CD4-positive, alpha-beta T cell treated with Interleukin-4 for 1 hour (primary cell): ENCODE results near the gene ABLIM2.

Source experiments
- DNase-seq, 2 donors: peaks; one replicate each; pipeline ENCODE4 v3.0.0-alpha.2; 2020 to 2022

The ABLIM2 gene

DNA sequence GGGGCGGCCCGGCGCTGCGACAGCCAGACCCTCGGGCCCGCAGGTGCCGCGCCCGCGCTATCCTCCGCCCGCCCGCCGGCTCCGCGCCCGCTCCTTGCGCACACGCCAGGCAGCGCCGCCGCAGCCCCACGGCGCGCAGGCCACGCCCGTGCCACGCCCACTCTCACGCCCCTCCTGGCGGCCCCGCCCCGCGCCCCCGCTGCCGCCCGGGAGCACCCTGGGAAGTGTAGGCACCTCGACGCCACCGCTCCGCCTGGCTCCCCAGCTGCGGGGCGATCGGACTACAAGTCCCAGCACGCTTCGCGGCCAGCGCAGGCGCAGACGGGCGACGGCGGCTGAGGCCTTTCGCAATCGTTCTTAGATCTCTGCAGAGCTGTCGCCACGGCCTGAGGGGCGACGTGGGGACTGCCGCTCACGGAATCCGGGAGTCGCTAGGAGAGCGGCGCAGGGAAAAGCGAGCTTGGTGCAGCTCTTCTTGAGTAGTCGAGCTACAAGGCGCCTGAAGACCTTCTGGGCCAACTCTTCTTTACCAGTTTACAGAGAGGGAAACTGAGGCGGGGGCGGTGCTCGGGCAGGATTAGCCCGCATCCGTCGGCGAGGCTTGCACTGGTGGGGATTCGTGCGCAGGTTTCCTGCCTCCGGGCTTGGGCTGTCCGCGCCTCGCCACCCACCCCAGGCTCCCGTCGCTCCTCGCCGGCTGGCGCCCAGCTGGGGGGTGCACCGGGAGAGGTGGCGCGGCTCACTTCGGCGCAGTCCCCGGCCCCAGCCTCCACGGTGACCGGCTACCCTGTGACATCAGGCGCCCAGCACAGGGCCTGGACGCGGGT, at the start of gene ABLIM2:
TSS of gene ABLIM2 (minus strand) at position 104 of the 827 bp plus-strand sequence. CDS start 124 bp downstream, outside the sequence.
- DNase-seq, result peak; percentile 99

DNA sequence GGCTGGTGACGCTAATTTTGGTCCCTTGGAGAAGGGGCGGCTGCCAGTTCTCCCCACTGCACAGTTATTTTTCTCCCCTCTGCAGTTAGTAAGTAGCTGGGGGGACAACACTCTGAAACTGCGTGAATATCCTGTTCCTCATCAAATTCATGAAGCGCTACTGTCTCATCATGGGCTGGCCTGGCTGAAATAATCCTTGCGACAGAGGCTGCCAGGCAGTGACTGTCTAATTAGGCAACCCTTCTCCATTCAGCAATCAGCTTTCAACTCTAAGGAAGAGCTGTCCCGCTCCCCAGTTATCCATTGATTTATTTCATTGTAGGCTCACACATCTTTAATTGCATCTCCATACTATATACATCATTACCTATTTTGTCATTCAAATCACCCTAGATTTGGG, 48.7 kb upstream of the ABLIM2 start:
- DNase-seq, result no peak

DNA sequence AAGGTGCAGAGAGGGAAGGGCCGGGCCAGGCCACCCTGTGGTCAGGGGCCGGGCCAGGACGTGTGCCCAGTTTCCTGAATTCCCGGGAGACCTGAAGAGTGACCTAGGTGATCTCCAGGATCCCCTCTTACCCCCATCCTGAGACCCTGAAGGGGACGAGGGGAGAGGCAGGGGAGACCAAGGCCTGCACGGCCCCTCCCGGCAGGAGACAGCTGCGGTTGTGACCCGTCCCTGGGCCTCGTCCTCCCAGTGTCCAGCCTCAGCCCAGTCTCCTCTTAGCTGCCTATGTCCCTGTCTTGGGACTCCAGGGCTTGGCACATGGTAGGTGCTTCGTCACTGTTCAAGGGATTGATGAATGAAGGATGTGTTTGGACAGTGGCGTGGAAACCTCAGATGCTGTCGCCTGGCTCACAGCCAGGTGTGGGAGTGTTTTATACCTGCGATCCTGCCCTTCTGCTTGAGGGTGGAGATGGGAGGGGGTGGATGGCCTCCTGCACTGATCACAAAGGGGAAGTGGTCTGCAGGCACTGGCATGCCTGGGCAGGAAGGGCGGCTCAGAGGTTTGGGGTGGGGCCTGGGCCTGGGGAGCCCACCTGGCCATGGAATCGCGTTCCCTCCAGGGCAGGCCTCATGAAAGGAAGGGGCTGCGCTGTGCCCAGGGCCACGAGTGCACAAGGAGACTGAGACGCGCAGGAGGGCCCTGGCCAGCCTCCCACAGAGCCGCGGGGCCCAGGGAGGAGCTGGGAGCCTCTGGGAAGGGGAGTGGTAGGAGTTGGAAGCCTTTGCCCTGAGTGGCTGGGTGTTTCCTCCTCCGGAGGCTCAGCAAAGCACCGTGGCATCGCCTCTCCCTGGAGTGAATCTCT, 47.4 kb upstream of the ABLIM2 start:
- no peak for DNase-seq

DNA sequence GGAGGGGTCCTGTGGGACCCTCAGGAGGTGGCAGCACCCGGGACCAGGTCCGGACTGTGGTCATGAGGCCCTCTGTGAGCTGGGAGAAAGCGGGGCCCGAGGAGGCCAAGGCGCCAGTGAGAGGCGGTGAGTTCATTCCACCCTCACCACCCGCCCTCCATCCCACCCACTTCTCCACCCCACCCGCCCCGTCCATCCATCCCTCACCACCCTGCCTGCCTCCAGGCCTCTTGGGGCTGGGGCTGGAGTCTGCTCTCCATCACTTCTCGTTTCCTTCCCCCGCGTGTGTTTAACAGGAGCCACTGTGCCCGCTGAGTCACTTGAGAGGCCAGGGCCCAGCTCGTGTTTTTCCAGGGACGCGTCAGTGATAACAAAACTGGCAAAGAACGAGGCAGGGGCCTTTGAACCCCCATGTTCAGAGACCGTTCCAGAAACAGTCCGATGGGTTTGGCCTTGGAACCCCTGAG, 46.7 kb upstream of the ABLIM2 start:
- DNase-seq, result peak in 1 of 2 donors; percentile 48

DNA sequence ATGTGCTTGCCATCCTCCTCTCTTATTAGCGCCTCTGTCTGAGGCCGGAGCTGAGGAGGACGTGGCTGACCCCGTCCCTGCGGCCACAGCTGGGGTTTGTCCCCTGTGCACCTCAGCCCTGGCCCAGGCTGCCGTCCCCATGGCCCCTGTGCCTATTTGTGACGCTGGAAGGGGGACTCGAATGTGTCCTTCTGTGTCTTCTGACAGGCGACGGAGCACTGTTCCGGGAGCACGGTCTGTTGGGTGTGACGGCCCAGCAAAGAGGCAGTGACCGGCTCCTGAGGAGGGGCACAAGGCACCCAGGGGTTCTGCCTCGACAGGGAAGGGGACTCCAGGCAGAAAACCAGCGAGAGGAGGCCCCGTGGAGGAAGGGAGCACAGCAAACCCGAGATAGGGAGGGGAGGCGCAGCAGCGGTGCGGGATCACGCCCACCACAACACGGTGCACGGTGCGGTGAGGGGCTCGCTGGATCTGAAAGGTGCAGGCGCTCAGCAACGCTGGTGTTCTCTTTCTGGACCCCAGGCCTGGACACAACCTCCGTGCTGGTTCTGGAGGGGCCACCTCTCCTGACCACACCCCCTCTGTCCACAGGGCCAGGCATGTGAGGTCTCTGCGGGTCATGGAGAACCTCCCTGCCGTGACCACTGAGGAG, 46.1 kb upstream of the ABLIM2 start:
- no peak for DNase-seq

DNA sequence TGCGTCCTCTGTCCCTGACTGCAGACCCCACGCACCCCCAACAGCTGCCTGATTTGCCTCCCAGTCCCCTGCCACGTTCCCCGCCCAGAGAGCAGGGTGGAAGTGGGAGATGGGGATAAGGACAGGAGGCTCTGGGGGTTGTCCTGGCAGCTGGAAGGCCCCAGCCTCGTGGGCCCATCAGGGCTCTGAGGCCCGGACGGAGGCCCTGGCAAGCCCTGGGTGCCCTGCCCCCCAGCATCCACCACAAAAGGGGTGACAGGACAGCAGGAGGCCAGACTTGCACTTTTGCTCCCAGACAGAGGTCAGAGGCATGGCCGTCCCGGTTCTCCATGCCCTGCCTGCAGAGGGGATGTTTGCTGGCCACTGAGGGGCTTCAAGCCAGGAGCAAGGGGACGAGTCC, 45.2 kb upstream of the ABLIM2 start:
- no peak for DNase-seq

DNA sequence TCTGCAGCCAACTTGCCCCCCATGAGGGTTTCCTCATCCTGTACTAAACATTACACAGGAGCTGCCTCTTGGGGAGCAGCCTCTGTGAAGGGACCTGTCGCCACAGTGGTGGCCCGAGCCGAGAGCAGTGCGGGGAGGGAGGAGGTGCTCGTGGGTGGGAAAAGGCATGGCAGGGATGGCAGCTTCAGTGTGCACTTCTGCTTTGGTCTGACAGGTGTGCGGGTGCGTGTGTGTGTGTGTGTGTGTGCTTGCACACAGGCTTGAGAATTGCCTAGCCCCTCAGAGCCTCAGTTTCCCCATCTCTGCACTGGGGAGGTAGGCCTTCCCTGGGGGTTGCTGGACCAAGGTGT, 44.4 kb upstream of the ABLIM2 start:
- DNase-seq, result no peak

DNA sequence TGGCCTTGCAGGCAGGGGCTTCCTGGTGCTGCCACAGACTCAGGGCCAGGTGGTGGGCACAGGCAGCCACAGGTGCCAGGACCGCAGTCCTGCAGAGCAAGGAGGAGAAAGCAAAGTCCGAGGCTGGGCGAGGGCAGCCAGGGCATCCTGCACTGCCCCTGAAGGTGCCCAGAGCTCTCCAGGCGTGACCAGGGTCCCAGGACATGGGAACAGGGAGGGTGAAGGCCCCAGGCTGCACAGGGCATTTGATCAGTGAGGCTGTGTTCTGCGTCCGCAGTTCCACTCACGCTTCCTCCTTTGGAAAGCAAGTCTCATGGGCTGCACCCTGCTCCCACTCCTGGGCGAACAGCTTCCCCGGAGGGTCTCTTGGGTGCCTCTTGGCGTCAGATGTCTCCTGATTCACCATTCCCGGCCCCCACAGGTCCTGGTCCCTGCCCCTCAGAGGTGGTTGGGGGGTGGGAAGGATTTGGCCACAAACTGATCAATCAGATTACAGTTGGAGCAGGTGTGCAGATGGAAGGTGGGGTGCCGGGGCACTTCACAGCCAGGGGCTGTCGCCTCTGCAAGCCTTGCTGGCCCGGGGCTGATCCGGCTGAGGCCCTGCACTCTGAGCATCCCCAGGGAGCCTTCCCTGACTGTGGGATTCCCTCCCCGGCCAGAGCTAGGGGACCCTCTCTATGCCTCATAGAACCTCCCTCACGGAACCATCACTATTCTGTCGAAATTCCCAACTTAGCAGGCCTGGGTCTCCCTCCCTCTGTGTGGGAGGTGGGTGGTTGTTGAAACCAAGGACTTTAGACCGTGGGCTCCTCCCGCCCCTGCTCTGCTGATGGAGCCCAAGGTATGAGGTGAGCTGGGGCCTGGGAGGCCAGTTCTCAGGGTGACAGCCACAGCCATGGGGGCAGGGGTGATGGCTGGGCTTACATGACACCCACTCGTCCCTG, 43.8 kb upstream of the ABLIM2 start:
- no peak for DNase-seq

DNA sequence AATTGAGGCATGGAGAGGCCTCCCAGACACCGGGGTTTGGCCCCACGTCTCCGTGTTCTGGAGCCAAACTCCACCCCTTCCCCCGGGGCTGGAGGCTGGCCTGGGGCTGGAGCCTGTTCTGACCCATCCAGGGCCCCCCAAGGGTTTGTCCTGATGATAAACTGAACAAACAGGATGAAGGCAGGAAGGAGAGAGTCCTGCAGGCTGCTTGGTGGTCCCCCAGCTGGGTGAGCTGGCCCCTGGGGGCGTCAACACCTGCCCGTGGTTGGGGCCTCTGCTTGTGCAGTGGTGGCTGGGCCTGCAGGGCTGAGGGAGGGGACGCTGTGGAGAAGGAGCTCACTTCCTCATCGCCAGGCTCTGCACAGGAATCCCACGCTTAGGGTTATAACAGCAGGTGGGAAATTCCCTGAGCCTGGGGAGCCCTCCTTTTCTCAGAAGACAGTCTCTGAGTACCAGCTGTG, 42.7 kb upstream of the ABLIM2 start:
- peak; percentile 52 to 71 for DNase-seq

DNA sequence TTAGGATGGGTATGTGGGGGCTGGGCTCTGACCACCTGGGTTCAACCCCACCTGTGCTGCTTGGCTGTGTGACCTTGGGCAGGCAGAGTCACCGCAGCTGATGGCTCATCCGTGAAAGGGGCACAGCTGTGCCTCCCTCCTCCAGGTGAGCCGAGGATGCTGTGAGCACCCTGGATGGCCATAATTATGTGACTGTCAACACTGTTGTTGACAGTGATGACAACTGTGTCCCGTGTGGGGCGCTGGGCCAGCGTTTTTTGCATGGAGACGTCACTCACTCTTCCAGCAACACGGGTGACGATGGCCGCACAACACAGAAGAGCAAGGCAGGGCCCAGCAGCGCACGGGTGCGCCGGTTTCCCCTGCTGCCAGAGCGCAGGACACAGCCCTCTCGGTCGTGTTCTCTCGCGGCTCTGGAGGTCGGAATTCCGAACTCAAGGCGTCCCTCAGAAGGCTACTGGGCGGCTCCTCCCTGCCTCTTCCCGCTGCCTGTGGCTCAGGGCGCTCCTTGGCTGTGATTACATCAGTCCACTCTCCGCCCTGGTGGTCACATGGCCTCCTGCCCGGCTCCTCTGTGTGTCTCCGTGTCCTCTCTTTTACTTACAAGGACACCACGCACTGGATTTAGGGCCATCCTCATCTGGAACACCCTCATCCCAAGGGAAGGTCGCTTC, 41.8 kb upstream of the ABLIM2 start:
- peak; percentile 42 to 63 for DNase-seq

DNA sequence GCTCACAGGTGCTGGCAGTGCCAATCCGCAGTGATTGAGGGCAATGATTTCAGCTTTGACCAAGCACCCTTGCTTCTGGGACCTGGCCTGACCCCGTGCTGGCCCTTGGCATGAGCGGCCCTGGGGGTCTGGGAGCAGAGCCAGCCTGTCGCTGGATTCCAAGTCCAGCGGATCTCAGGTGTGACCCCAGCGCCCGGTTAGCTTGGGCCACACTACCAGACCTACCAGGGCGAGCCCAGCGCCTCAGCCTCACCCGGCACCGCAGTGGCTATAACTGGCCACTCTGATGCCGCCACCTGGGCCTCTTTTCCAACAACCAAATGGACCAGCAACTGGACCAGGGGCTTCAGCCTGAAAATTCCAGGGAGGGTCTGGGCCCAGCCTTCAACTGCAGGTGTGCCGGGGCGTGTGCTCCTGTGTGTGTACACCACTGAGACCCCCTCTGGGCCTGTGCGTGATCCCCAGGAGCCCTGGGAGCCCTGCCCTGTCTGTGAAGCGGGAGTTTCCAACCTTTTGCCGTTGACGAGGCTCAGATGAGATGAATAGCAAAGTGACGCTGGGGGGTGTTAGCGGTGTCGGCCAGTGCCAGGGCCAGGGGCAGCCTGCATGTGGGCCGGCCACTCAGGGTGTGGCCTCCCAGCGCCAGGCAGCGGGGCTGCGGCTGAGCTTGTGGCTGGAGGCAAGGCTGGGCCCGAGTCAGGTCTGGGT, 41.1 kb upstream of the ABLIM2 start:
- DNase-seq, result peak in 1 of 2 donors; percentile 18

DNA sequence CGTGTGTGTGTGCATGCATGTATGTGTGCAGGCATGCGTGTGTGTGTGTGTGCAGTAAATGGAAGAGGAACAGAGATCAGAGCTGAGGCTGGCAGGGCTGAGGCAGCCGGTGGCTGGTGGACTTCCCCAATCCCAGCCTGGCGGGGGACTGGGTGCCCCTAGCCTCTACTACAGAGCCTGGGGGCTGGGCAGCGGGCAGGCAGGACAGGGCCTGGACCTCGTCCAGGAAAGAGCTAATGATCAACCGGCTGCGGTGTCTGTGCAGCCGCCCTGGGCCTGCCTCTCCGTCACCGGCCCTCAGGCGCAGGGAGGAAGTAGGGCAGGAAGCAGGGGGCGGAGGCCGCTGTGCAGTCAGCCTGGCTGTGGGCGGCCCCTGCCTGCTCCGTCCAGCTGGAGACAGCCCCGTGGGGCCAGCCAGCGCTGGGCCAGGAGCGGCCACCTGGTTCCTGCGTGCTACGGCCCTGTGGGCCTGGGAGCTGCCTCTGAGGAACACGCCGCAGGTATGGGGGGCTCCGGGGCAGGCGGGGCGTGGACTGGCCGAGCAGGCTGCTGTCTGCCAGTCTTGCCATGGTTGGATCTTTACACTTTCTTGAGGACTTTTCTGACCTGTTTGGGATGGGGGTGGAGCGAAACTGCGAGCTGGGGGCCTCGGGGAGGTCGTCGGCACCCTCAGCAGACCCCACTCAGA, 40.4 kb upstream of the ABLIM2 start, which contains the start of gene SH3TC1:
TSS of gene SH3TC1 (plus strand) at position 385 of the 688 bp plus-strand sequence. CDS start 5,905 bp downstream, outside the sequence.
- DNase-seq, result peak; percentile 60 to 75

DNA sequence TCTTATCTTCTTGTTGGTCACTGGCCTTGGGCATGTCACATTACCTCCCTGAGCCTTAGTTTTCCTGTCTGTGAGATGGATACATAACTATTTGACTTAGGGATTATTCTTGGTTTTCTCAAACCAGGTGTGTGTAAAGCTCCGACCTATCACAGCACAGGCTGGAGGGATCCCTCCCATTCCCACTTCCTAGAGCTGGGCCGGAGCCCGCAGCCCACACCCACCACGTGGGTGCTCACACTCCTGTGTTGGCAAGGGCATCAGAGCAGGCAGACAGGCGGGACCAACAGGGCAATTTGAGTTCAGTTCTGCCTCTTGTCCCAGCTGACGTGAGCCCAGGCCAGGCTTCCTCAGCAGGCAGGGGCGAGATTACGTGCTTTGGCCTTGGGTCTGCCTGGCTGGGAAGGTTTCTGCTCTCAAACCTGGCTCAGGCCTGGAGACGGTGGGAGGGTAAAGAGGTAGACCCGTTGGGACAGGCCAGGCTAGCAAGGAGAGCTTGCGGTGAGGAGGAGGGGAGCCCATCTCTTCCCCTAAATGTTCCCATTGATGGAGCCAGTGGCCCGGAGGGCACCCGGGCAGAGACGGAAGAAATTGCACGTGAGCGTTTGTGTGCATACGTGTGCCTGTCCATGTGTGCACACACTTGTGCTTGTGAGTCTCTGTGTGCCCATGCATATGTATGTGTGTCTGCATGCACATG, 39.7 kb upstream of the ABLIM2 start:
- no peak for DNase-seq

DNA sequence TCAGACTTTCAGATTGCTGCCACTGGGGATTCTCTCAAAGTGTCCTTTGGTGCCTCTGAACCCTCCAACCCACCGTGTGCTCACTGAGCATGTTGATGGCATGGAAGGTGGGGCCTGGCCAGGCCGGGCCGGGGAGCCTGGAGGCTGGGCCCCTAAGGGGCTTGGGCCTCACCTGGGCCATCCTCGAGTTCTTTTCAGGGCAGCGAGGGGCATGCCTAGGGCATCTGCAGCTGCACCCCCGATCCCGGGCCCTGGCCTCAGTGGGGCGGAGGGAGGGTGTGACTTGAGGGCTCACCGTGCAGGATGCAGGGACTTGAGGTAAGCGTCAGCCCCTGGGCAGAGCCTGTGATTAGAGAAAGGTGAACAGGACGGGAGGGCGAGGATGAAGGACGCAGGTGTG, 38.9 kb upstream of the ABLIM2 start:
- no peak for DNase-seq

DNA sequence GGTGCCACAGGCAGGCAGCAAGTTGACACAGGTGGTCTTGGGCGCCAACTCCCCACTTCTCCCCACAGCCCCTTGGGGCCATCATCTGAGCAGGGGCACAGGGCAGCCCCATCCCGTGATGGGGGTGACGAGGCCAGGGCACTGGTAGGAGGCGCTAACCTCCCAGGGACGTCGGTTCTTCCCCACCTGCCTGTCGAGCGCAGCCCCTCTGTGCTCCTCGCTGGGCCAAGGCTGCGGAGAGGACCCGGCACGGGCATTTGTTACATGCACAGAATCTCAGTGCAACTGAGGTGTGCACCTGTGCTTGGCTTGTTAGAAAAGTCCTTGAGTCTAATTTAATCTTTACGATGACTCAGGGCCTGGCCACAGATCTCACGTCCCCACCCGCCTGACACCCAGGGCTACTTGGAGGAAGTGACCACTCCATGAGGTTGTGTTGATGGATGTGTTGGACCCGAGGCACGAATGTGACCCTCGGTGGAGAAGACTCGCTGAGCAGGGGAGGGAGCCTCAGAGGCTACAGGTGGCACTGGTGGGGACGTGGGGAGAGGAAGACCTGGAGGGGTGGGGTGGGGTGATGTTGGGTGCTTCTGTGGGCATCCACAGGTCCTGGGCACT, 37.3 kb upstream of the ABLIM2 start:
- DNase-seq, result no peak

DNA sequence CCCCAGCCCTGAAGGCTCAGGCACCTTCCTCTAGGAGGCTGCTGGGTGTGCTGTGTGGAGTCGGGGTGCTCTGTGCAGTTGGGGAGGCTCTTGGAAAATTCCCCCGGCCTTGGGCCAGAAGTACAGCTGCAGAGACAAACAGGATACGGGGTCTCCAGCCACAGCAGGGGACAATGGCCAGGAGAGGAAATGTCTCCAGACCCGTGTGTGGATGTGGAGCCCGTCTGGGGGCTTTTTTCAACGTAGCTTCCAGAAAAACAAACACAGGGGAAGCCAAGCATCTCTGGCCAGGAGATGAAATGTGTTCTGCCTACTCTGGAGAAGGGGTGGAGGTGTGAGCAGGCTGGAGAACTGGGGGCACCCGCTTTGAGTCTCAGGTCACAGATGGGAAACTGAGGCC, 36.8 kb upstream of the ABLIM2 start:
- no peak for DNase-seq

DNA sequence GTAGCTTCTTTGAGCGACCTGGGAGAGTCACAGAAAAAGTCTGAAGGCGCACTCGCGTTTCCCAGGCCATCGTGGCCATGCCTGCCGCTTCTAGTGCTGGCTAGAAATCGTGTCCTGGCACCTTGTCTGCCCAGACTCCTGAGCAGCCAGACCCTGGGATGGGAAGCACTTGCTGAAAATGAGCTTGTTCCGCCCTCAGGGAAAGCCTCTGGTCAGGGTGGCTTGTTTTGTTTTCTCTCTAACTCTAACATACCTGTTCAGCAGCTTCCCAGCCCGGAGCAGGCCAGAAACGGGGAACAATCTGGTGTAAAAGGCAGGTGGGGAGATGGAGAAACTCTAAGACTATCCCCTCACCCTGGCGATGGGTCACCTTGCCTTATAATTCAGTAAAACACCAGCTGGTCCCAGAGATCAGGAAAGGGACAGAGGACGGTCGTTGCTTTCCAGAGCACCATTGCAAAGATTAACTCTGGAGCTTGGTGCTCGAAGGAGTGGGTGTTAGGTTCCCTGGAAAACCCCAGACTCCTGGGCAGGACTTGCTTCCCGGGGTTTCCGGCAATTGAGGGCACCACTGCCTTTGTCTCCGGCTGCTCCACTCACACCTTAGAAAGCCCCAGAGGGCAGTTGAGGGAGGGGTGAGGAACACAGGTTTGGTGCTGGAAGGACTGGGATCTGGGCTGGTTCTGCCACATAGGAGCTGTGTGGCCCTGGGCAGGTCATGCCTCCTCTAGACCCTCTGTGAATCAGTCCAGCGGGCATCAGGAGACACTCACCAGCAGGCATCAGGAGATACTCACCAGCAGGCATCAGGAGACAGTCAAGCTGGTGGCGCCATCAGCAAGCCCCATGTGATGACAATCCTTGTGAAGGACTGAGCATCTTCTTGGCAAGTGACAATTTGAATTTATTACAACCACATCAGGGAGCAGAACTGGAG, 36.0 kb upstream of the ABLIM2 start:
- no peak for DNase-seq
